NCI-H345 treated with DMSO at 0.1 percent for 48 hours (cell line): Measurements from ENCODE around the gene ANKRD33.
"Not testable (repeated sequence)": the region's sequence is repeated elsewhere in the genome, so short reads cannot be mapped to it uniquely, and the experiment has no call there.

Experiments used
- DNase-seq: peaks from one replicate; lab custom pipeline; 2025; ENCODE audit not compliant: unreplicated experiment; lab: John Stamatoyannopoulos, UW

ANKRD33 gene

DNA sequence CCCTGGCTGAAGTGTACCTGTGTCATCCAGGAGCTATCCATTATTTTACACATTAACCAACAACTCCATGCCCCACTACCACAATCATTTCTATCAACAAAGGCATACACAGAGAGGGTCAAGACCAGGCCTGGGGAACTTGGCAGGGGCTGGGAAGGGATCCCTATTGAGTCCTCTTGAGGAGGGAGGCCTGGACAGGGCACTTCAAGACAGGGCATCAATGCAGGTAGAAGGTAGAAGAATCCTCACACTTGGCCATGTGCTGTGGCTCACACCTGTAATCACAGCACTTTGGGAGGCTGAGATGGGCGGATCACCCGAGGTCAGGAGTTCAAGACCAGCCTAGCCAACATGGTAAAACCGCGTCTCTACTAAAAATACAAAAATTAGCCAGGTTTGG, 13.4 kb upstream of the ANKRD33 start:
- DNase-seq, result no peak

DNA sequence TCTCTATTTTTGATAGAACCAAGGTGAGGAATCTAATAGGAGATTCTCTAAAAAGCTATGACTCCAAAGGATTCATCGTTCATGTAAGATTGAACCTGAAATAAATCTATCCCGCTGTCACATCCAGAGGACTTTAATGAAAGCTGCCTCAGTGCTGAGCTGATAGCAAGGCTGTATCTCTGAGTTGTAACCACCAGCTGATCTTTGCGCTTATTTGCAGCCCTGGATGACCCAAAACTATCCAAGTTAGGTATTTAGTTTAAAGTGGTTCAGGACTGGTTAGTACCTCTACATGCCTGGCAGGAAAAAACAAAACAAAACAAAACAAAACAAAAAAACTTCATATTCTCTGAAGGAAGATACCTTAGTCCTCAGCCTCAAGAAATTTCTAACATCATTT, 8.8 kb upstream of the ANKRD33 start:
- DNase-seq, result no peak

DNA sequence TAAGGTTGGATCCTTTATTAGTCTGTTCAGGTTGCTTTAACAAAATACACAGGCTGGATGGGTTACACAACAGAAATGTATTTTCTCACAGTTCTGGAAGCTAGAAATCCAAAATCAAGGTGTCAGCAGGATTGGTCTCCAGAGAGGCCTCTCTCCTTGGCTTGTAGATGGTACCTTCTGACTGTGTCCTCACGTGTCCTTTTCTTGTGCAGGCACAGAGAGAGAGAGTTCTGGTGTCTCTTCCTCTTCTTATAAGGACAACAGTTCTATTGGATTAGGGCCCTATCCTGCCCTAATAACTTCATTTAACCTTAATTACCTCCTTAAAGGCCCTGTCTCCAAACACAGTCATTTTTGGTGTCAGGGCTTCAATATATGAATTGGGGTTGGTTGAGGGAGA, 4.6 kb upstream of the ANKRD33 start:
- no peak for DNase-seq

DNA sequence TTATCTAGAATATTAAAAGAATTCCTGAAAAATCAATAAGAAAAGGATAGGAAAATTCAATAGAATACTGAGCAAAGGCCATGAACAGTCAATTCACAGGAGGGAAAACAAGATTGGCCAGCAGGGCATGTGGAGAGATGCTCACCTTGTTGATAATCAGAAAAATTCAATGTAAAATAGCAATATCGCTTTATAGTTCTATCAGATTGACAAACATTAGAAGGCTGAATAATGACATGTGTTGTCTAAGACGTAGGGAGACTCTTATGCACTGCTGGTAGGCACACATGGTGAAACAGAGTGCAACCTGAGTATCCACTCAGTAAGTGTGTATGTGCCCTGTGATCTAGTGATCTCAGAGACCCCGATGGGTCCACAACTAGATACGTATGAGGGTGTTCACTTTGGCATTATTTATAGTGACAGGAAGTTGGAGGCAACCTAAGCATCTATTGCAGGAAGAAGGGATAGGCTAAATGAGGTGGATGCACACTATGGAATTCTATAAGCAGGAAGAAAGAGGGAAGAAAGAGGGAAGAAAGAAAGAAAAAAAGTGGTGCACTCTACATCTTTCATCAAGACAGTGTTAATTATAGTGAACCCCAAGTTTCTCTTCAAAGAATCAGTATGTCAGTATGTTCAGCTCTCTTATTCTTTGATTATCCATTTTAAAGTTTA, 3.8 kb upstream of the ANKRD33 start:
- no peak for DNase-seq

DNA sequence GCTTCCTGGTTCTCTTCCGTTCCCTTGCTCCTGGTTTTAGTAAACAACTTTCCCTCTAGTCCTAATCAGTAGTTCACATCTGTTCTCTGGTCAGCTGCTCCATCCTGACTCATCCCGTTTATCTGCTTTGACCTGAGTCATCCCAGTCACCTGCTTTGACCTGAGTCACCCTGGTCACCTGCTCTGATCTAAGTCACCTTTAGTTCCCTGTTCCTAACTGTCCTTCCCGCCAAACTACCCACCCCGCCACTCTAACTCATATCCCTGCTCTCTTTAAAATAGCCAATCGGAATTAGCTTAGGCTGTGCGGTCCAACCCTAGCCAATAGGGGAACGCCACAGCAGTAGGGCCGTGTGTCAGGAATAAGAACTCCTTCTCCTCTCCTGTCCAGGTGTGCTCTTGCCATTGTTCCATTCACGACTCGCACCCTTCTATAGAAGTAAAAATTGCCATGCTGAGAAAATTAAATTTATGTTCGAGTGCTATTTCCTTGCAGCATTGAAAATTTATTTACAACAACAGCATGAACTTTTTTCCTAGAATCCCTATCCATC, 3.1 kb upstream of the ANKRD33 start:
- DNase-seq, result no peak

DNA sequence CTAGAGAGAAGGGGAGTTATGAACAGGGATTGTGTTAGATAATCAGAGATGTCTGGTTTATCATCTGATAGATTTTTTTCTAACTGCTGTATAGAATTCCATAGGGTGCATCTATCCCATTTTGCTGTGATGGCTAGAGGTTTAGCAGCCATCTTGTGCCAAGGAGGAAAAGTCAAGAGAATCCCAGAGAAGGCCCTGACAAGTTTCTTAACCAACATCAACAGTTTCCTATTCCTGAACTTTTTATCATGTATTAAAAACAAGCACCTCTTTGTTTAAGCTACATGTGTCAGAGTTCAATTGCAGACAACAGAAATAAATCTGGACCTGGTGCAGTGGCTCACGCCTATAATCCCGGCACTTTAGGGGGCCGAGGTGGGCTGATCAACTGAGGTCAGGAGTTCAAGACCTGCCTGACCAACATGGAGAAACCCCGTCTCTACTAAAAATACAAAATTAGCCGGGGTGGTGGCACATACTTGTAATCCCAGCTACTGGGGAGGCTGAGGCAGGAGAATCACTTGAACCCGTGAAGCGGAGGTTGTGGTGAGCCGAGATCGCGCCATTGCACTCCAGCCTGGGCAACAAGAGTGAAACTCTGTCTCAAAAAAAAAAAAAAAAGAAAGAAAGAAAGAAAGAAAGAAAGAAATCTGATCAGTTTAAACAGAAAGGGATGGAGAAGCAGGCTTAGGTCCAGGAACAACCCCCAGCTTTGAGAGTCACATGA, 2.4 kb upstream of the ANKRD33 start:
- DNase-seq, result not testable (repeated sequence)

DNA sequence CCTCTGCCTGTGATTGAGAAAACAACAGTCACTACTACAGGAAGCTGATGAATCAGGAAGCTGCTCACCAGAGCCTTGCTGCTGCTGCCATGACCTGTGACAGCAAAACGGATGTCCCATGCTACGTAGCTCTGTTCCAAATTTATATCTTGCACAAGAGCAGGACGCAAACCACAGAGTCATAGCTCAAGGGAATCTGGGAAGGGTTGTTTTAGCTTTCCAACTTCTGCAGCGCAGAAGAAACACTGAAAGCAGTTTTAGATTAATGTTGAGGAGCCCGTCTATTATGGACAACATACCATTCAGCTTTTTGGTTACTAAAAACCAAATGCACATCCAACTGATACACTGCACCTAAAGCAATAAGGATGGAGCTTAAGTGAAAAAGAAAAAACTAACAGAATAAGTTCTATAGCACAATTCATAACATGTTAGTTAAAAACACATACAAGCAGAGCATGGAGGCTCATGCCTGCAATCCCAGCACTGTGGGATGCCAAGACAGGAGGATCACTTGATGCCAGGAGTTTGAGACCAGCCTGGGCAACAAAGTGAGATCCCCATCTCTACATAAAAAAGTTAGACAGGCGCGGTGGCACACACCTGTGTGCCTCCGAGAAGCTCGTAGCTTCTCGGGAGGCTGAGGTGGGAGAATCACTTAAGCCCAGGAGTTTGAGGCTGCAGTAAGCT, 1.7 kb upstream of the ANKRD33 start:
- DNase-seq, result no peak

DNA sequence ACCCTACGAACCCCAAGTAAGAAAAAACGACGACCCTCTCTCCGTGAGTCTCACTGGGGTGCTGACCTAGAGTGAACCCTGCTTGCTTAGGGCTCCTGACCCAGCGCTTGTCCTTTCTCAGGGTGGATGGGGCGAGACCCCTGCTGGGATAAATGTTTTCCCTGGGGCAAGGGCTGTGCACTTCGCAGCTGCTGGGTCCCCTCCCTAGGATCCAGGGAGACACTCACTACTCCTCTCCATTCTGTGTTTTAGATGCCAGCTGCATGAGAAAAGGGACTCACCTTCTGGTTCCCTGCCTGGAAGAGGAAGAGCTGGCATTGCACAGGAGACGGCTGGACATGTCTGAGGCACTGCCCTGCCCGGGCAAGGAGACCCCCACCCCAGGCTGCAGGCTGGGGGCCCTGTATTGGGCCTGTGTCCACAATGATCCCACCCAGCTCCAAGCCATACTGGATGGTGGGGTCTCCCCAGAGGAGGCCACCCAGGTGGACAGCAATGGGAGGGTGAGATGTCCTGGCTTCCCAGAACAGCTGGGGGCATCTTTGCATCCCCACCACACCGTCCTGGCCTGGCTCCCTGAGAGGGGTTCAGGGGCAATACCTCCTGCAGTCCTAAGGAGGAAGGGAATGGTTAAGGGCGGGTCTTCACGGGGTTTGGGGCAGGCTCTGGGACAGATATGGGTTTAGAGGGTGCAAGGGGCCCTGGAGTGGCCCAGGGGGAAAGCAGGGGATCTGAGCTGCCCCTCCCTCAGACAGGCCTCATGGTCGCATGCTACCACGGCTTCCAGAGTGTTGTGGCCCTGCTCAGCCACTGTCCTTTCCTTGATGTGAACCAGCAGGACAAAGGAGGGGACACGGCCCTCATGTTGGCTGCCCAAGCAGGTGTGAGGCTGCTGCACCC, 663 bp downstream of the ANKRD33 start:
- DNase-seq, result no peak

DNA sequence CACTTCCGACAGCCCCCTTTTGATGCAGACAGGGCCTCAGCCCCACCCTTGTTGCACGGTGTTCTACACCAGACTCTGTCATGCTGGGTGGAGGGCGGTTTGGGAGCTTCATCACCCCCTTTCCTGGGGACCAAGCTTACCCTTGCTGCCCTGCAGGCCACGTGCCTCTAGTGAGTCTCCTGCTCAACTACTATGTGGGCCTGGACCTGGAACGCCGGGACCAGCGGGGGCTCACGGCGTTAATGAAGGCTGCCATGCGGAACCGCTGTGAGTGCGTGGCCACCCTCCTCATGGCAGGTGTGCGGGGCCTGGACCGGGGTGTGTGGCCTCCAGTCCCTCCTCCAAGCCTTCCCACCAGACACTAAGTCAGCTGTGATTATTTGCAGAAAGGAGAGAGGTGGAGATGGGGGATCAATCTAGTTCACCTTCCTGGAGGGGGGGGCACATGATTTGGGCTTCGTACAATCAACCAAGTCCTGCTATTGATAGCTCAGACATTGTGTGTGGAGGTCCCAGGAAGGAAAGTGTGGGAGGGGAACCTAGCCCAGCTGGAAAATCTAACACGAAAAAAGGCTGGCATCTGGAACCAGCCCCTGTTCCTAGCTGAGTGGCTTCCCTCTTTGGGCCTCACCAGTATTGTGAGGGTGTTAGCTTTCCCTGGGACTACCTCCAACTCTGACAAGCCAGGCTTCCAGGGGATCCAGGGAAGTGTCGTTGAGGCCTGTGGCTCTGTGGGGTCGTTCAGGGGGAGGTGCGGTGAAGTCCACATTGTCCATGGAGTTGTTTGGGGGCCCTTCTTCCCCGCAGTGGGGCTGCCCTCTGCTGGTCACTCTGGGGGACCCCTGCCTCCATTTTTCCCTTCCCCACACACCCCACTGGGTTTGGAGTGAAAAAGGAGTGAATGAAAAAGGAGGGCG, 1.6 kb downstream of the ANKRD33 start:
- no peak for DNase-seq

DNA sequence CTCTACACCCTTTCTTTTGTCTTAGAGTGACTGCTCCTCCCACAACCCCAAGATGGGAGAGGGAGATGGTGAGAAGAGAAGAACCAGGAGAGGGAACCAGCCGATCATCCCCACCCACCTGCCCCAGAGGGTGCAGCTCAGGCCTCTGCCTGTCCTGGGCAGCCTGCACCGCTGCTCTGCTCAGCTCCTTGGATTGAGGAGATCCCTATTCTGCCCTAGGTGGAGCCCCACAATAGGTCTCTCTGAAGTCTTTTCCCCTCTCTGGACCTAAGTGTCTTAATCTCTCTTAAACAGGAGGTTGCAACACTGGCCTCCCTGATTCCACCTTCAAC, 2.2 kb downstream of the ANKRD33 start:
- no peak for DNase-seq

DNA sequence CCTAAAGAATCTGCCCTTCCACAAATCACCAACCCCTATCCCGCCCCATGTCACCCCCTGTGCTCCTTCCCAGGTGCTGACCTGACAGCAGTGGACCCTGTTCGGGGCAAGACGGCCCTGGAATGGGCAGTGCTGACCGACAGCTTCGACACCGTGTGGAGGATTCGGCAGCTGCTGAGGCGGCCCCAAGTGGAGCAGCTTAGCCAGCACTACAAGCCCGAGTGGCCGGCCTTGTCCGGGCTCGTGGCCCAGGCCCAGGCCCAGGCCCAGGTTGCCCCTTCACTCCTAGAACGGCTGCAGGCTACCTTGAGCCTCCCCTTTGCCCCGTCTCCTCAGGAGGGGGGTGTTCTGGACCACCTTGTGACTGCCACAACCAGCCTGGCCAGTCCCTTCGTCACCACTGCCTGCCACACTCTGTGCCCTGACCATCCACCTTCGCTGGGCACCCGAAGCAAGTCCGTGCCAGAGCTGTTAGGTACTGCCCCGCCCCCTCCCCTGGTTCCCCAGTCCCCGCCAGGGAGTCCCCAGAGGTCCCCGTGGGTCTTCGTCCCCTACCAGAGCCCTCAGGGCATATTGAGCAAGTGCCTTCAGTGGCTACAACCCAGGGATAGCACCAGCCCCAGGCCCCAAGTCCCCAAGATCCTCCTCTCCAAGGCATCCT, 2.7 kb downstream of the ANKRD33 start:
- DNase-seq, result no peak

DNA sequence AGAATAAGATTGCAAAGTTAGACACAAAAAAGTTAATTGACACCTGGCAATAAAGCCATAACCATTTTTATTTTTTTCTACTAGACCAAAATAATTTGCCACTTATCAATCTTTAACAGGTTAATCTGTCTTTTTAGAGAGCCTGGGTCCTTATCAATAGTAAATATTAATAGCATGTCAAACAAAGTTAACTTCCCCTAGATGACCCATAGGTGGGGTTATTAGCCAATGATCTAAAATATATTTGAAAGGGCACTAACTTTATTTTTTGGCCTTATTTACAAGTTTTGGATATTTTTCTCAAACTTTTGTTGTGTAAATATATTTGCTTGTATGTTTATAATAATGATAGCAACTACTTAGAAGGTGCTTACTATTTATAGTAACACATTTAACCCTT, 3.9 kb downstream of the ANKRD33 start:
- DNase-seq, result no peak

DNA sequence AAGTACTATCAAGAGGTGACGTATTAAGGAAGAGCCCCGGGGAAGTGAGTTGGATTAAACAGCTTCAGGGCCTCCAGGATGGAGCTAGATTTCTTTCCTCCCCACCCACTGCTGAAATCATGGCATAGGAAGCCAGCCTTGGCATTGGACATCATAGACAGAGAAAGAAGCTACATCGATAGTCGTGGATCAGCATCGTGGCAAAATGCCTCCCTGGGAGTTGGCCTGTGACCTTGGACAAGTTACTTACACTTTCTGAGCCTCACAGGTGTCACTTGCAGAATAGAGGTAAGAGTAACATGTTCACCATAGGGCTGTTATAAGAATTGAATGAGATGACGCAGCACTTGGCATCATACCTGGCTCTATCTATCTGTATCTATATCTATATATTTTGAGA, 5.9 kb downstream of the ANKRD33 start:
- DNase-seq, result no peak

DNA sequence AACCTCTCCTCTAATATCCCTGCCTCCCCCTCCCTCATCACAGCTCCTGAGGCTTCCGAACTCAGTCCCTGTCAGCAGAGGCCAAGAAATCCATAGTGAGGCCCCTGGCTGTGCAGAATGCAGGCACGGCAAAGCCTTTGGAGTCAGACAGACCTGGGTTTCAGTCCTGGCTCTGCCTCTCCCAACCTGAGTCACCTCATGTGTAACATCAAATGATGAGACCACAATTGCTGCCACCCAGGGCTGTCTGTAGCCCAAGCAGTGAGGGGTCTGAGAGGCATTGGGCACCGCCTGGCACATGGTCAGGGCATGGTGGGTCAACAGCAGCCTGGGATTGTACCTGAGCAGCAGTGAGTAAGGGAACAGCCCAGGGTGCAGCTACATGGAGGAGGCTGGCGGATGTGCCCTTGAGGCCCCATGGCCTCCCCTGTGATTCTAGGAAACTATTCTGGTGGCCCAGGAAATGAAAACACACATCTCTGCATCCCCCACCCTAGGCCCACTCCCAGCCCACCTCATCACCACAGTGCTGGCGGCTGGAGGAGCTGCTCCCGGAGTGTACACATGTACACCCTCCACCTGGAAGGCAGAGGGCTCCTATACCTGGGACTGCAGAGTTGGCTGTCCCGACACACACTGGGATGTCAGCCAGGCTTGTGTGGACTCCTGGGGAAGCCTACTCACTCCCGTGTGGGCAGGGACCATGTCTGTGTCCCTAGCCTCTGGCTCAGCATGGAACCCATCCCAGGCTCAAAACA, 7.7 kb downstream of the ANKRD33 start:
- no peak for DNase-seq

DNA sequence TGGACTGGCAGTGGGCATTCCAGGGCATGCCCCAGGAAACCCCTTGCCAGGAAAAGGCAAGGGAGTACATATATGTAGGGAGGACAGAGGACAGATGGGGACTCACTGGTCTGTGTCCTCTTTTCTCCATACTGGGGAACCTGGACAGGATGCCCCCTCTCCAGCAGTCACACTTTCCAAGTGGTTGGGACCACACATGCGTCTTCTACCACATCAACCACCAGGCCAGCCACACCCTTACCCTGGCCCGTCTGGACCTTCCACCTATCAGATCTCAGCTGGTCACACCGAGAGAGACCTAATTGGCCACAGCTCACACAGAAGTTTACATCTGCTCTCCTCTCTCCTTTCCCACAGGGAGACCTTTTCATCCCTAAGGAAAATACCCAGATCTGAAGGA, 8.3 kb downstream of the ANKRD33 start:
- DNase-seq, result no peak

DNA sequence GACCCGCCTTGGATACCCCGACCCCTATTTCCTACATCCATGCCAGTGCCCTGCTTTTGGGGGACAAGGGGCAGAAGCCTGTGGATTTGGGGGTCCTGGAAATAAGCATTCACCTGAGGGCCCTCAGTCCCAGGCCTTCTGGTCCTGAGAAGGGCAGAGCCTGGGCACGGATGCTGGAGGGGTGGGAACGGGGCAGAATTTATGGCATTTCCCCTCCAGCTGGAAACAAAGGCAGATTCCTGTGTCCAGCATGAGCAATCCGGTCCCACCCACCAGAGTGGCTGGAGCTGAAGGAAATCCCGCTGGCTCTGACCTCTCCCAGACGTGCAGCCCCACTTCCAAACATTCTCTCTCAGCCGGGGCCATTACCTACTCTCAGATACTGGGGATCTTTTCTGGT, 9.3 kb downstream of the ANKRD33 start:
- no peak for DNase-seq

DNA sequence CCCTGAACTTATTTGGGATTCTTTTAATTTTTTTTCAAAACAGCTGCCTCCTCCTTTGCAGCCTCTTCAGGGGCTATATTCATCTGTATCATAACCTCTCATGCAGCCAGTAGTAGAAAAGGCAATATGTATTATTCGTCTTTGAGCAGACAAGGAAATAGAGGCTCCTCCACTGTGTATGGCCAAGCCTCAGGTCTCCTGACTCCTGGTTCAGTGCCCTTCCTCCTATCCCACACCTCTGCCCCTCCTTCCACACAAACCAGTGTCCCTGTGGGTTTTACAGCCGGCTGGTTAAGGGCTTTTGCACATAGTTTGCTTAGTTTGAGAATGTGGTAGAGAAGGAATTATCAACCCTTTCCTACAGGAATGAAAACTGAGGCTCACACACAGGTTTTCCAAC, 10.6 kb downstream of the ANKRD33 start:
- no peak for DNase-seq

DNA sequence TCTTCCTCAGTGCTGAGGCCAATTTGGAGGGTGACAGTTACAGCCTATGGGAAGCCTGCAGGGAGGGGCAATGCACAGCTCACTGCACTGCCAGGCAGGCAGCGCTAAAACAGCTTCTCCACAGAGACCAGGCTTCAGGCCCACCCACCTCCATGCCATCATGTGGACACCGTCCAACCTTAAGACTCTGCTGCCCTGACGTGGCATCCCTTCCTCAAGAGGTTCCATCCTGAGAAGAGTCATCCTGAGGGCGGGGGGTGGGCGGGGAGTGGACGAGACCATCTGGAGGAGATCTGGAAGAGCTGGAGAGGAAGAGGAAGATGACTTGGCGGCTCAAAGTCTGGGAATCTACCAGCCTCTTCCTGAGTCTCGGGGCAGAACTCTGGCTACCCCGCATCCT, 11.0 kb downstream of the ANKRD33 start:
- no peak for DNase-seq

DNA sequence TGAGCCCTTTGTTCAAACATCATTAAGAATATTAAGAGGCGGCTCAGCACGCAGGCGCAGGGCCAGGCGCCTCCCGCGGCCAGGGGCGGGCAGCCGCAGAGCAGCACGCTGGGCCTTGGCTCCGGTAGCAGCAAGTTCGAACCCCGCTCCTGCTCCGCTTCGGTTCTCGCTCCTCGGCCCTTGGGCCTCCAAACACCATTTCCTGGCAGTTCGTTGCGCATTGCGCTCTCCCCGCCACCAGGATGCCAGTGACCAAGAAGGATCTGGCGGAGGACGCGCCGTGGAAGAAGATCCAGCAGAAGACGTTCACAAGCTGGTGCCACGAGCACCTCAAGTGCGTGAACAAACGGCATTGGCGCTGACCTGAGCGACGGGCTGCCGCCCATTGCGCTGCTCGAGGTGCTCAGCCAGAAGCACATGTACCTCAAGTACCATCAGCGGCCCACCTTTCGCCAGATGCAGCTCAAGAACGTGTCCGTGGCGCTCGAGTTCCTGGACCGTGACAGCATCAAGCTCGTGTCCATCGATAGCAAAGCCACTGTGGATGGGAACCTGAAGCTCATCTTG, 12.5 kb downstream of the ANKRD33 start:
- no peak for DNase-seq
